ENCODE measurements around the gene PRR30. TPM values are rescaled to one million over a fixed set of nuclear protein-coding genes. Genes with fewer than 3 reads are reported as not detected.

The PRR30 gene
- total RNA-seq, 1 donor from 2014 or later = not detected

DNA sequence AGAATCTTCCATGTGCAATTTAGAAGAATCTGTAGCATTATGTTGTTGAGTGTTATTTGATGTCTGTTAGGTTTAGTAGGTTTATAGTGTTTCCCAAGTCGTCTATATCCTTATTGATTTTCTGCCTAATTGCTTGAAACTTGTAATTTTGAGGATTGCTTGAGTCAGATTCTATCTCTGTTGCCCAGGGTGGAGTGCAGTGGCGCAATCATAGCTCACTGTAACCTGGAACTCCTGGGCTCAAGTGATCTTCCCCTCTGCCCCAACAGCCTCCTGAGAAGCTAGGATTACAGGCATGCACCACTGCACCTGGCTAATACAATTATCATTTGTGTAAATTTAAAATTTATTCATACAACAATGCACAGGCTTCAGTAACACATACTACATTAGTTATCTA lies 6.5 kb upstream of the PRR30 start:
- TF ChIP-seq, protein P1, sequence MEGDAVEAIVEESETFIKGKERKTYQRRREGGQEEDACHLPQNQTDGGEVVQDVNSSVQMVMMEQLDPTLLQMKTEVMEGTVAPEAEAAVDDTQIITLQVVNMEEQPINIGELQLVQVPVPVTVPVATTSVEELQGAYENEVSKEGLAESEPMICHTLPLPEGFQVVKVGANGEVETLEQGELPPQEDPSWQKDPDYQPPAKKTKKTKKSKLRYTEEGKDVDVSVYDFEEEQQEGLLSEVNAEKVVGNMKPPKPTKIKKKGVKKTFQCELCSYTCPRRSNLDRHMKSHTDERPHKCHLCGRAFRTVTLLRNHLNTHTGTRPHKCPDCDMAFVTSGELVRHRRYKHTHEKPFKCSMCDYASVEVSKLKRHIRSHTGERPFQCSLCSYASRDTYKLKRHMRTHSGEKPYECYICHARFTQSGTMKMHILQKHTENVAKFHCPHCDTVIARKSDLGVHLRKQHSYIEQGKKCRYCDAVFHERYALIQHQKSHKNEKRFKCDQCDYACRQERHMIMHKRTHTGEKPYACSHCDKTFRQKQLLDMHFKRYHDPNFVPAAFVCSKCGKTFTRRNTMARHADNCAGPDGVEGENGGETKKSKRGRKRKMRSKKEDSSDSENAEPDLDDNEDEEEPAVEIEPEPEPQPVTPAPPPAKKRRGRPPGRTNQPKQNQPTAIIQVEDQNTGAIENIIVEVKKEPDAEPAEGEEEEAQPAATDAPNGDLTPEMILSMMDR (IDR thresholded peaks at IDR 0.05; ENCODE audit: insufficient read depth, low read length, poor library complexity, severe bottlenecking) = no peak
- no peak for DNase-seq (ENCODE audit: low read depth)
- no peaks in the 10 kb centered on the region for H3K36me3 ChIP-seq (ENCODE audit: control insufficient read depth, insufficient read depth, low read length)
- H3K27me3 ChIP-seq (ENCODE audit: control insufficient read depth, insufficient read depth, low read length) = peaks cover 11% of the 10 kb centered on the region
- no peak overlapping the region for H3K4me3 ChIP-seq (ENCODE audit: low read depth, low read length)

- TF ChIP-seq, protein P1 (IDR thresholded peaks at IDR 0.05; ENCODE audit: insufficient read depth, low read length, poor library complexity, severe bottlenecking) = no peak
- Histone ChIP-seq H3K36me3 (ENCODE audit: control insufficient read depth, insufficient read depth, low read length) (no peaks in the 10 kb centered on the region), H3K27me3 (ENCODE audit: control insufficient read depth, insufficient read depth, low read length) (peaks cover 9% of the 10 kb centered on the region), H3K4me3 (ENCODE audit: low read depth, low read length) (no peak overlapping the region)
- no peak for DNase-seq (ENCODE audit: low read depth)
Measured at GRCh38 chr2:27143285-27143684, 4.1 kb upstream of the PRR30 start.

- Histone ChIP-seq H3K4me3 (ENCODE audit: low read depth, low read length) (no peak overlapping the region), H3K36me3 (ENCODE audit: control insufficient read depth, insufficient read depth, low read length) (no peaks in the 10 kb centered on the region), H3K27me3 (ENCODE audit: control insufficient read depth, insufficient read depth, low read length) (peaks cover 8% of the 10 kb centered on the region)
- TF ChIP-seq, protein P1 (IDR thresholded peaks at IDR 0.05; ENCODE audit: insufficient read depth, low read length, poor library complexity, severe bottlenecking) = no peak
- DNase-seq (ENCODE audit: low read depth) = no peak
Measured at GRCh38 chr2:27138111-27138510, 1.1 kb downstream of the PRR30 start.

DNA sequence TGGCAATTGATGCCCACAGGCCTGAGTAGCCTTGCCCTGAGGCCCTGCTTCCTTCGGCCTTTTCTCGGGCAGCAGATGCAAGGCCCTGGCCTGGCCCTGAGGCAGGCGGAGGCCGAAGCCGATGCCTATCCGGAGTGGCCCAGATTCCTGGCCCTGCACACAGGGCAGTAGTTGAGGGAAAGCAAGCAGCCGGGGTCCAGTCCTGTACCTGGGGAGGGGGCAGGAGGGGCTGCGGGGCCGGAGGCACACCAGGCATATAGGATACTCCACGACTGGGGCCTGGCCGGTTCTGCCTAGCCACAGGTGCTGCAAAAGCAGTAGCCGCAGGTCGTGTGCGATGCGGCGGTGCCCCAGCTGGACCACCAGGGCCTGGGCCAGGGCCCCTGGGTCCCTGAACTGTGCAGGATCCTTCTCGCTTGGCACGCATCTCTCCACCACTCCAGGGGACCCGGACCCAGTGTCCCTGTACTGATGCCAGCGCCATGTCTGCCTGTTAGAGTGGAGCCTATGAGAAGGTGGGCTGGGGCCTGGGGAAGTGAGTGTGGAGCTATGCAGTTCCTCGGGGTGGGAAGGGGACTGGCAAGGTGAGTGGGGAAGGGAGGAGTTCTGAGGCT lies 1.8 kb downstream of the PRR30 start:
- no peak for DNase-seq (ENCODE audit: low read depth)
- H3K36me3 ChIP-seq (ENCODE audit: control insufficient read depth, insufficient read depth, low read length) = no peaks in the 10 kb centered on the region
- TF ChIP-seq, protein P1 (IDR thresholded peaks at IDR 0.05; ENCODE audit: insufficient read depth, low read length, poor library complexity, severe bottlenecking) = no peak
- H3K27me3 ChIP-seq (ENCODE audit: control insufficient read depth, insufficient read depth, low read length) = peaks cover 6% of the 10 kb centered on the region
- H3K4me3 ChIP-seq (ENCODE audit: low read depth, low read length) = no peak overlapping the region

GRCh38 chr2:27136751-27137150 lies 2.5 kb downstream of the PRR30 start:
- TF ChIP-seq, protein P1 (IDR thresholded peaks at IDR 0.05; ENCODE audit: insufficient read depth, low read length, poor library complexity, severe bottlenecking) = no peak

GRCh38 chr2:27135478-27135955 lies 3.7 kb downstream of the PRR30 start:
- TF ChIP-seq, protein P1 (IDR thresholded peaks at IDR 0.05; ENCODE audit: insufficient read depth, low read length, poor library complexity, severe bottlenecking) = no peak
- Histone ChIP-seq H3K36me3 (ENCODE audit: control insufficient read depth, insufficient read depth, low read length) (peaks cover 2% of the 10 kb centered on the region), H3K4me3 (ENCODE audit: low read depth, low read length) (no peak overlapping the region), H3K27me3 (ENCODE audit: control insufficient read depth, insufficient read depth, low read length) (peaks cover 3% of the 10 kb centered on the region)
- DNase-seq (ENCODE audit: low read depth) = no peak

More at GRCh38 chr2:27136751-27137150, 2.5 kb downstream of the PRR30 start:
- no peak for DNase-seq (ENCODE audit: low read depth)
- Histone ChIP-seq H3K4me3 (ENCODE audit: low read depth, low read length) (no peak overlapping the region), H3K27me3 (ENCODE audit: control insufficient read depth, insufficient read depth, low read length) (peaks cover 3% of the 10 kb centered on the region), H3K36me3 (ENCODE audit: control insufficient read depth, insufficient read depth, low read length) (peaks cover 1% of the 10 kb centered on the region)

Measured in kidney epithelial cell (primary cell).